AG09319 (cell line): ENCODE measurements around the gene RANBP3L.
"Not testable (repeated sequence)": the region's sequence is repeated elsewhere in the genome, so short reads cannot be mapped to it uniquely, and the experiment has no call there.

Source experiments
- DNase-seq: peaks from one replicate; pipeline ENCODE4 v3.0.0-alpha.2; 2010; ENCODE audit warnings: low read depth; ENCODE audit errors: extremely low read depth
- CTCF ChIP-seq: IDR thresholded peaks from 2 replicates; pipeline ENCODE4 v1.5.1; 2011; ENCODE audit warnings: low read depth, mild to moderate bottlenecking, inconsistent platforms, low read length, moderate library complexity

The RANBP3L gene

GRCh38 chr5:36300927-36301540 is 668 bp downstream of the RANBP3L start:
- TF ChIP-seq CTCF, result no peak
- no peak for DNase-seq

GRCh38 chr5:36300191-36300926 is 1.3 kb downstream of the RANBP3L start:
- TF ChIP-seq CTCF, result no peak
- peak; percentile 16 for DNase-seq

GRCh38 chr5:36298552-36298951 is 3.1 kb downstream of the RANBP3L start:
- DNase-seq, result peak; percentile 49
- TF ChIP-seq CTCF, result no peak

GRCh38 chr5:36297653-36298052 is 4.0 kb downstream of the RANBP3L start:
- TF ChIP-seq CTCF, result no peak
- no peak for DNase-seq

GRCh38 chr5:36285837-36286615 is 15.7 kb downstream of the RANBP3L start:
- no peak for TF ChIP-seq CTCF
- no peak for DNase-seq

- not testable (repeated sequence) for DNase-seq
These were observed 17.9 kb downstream of the RANBP3L start for GRCh38 chr5:36283775-36284174.

- no peak for TF ChIP-seq CTCF
- DNase-seq, result no peak
These were observed 20.1 kb downstream of the RANBP3L start for GRCh38 chr5:36281626-36282025.
